Activated CD4-positive, alpha-beta T cell treated with anti-CD3 and anti-CD28 coated beads for 4 hours (primary cell): ENCODE data around the gene BAHCC1.

Experiments used
- DNase-seq, 2 donors: peaks; one replicate each; pipeline ENCODE4 v3.0.0-alpha.2; 2020

The BAHCC1 gene

GRCh38 chr17:81398832-81399411 lies 3.7 kb downstream of the BAHCC1 start:
- no peak for DNase-seq

DNA sequence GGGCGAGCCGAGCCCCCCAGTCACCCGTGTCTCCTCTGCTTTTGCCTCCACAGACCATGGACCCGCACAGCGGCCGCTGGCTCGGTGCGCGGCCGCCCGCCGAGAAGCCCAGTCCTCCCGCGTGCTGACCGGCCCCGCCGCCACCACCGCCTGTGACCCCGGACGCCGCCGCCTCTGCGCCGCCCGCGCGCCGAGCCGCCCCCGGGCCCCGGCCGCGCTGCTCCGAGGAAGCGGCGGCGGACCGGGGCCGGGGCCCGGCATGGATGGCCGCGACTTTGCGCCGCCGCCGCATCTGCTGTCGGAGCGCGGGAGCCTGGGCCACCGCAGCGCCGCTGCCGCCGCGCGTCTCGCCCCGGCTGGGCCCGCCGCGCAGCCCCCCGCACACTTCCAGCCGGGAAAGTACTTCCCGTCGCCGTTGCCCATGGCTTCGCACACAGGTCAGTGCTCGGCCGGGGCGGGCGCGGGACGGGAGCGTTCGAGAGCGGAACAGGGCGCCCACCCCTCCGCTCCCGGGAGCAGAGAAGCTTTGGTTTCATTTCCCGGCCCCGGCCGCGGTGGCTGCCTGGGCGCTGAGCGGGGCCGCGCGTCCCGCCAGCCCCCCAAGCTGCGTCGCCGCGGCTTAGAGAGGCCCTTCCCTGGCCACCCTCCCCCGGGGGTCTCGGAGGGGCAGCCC lies 4.4 kb downstream of the BAHCC1 start:
- no peak for DNase-seq

DNA sequence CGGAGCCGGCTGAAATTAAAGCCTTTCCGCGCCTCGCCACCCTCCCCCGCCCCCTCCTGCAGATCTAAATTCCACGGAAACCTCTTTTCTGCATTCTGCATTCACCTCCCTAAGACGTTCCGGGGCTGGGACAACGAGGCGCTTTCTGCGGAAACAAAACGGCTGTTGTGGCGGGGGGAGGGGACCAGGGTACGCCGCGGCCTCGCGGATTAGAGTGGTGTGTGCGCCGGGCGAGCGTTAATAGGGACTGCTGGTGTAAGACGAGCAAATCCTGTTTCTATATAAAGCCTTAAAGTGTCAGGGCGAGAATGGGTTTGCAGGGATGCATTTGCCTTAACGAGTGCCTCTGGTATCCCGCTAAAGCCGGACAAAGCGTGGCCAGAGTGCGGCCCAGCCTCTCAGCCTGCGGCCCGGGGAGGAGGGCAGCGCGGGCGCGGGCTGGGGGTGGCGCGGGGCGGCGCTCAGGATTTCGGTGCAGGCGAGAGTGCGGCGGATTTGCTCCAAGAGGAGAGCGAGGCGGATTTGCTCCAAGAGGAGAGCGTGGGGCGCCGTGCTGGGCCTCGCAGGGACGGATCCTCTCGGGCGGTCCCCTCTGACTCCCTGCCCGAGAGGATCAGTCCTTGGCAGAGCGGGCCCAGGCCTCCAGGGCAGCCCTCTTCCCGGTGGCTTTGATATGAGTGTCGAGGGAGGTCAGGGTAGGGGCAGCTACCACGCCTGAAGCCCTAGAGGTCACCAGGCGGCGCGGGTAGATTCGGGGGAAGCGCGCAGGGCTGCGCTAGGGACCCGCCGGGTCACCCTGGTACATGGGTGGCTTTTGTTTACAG lies 5.1 kb downstream of the BAHCC1 start:
- no peak for DNase-seq

DNA sequence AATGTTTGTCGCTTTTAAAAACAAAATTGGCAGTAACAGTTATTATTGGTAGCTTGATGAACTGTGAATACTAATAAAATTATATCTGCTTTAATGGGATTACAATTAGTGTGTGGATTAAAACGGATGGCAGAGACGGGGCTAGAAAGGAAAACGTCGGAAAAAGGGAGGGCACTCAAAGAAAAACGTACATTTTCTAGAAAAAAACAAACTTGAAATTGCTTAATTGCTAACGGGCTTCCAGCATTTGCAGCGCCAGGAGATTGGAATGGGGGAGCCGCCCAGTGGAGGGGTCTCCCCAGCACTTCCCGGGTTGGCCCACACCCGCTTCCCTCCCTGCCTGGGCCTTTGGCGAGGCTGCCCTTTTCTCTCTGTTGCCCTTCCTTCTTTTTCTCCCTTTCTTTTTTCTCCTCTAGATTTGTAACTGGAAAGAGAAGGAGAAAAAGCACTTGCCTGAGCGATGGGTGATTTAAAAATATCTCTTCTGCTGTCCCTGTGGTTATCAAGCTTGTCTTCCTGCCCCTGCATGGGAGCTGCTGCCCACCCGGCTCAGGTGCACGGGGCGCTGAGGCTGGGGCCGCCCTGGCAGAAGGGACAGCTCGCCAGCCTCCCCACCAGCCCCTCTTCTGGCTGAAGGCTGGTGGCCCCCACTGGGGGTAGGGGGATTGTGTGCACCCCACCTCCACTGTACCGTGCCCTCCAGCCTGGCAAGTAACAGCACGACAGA lies 5.9 kb downstream of the BAHCC1 start:
- no peak for DNase-seq

DNA sequence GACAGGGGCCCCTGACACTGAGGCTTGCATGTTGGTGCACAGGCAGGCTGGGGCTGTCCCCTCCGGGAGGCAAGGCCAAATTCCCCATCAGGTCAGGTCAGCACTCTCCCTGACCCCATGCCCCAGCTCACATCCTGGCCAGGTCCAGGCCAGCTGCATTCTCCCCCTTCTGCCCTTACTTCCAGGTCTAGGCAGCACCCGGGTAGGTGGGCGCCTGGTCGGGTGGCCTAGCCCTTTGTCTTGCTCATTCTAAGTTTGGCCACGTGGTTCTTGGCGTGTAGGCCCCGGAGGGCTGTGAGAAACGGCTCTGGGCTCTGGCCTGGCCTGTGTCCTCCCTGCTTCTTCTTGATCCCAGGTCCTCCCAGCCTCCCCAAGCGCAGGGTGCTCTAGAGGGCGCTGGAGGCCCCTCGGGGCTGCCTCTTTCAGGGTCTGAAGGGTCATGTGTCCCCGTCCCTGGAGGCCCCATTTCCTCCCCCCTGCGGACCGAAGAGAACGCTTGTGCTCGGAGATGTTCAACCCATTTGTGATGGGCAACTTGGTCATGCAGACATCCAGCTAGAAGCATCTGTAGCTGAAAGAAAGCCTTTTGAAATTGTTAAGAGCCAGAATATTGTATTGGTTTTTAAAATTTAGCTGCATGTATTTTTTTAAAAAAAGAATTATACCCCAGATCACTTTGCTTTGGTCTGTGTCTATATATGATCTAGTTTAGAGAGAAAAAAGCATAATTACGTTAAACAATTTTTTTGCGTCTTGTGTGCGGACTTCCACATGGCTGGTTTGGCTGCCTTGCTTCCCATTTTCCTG lies 6.7 kb downstream of the BAHCC1 start:
- DNase-seq, result no peak

GRCh38 chr17:81402530-81402941 lies 7.3 kb downstream of the BAHCC1 start:
- no peak for DNase-seq

DNA sequence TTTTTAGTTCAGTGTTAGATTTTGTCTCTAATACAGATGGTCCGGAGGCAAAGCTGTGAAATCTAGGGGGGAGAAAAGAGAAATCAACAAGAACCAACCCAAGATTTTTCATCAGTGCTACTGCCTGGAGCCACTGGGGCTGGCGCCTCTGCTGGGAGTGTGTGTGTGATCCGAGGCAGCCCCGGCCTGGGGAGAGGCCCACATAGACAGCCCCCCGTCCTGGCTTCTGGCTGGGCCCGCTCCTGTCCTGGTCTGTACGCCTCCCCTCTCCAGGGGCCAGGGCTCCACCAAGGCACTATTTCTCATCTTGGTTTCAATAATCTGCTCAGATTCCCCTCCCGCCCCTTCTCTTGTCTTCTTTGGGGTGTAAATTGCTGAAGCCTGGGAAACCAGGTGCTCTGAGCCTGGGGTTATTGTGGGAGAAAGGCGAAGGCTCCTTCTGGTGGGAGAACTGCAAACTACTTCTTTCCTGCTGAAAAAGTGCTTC lies 7.8 kb downstream of the BAHCC1 start:
- DNase-seq, result no peak

GRCh38 chr17:81403671-81404534 lies 8.6 kb downstream of the BAHCC1 start:
- no peak for DNase-seq

DNA sequence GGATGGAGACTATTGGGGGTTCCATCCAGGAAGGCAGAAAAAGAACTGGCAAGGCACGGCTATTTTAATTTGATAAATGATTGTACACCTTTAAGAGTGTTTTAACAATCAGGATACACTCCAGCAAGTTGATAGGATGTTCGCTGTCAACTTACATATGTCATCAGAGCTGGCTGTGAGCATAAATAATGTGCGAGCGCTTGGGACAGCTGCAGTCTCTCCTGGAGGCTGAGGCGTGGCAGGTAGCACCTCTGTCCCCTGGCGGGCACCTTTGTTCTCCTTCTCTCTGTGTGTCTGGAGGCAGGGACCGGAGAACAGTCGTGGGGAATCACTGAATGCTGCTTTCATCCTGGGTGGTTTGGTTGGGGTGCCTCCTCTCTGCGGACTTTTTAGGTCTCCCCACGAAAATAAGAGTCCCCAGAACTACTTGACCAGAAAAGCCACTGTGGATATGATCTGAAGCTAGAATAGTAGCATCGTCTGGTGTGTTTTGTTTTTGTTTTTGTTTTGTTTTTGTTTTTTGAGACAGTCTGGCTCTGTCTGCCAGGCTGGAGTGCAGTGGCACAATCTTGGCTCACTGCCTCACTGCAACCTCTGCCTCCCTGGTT lies 9.4 kb downstream of the BAHCC1 start:
- no peak for DNase-seq

GRCh38 chr17:81405411-81405872 lies 10.2 kb downstream of the BAHCC1 start:
- no peak for DNase-seq

- DNase-seq, result no peak
These were observed 11.1 kb downstream of the BAHCC1 start for GRCh38 chr17:81406117-81406953.

- no peak for DNase-seq
These were observed 12.8 kb downstream of the BAHCC1 start for GRCh38 chr17:81408049-81408448.

DNA sequence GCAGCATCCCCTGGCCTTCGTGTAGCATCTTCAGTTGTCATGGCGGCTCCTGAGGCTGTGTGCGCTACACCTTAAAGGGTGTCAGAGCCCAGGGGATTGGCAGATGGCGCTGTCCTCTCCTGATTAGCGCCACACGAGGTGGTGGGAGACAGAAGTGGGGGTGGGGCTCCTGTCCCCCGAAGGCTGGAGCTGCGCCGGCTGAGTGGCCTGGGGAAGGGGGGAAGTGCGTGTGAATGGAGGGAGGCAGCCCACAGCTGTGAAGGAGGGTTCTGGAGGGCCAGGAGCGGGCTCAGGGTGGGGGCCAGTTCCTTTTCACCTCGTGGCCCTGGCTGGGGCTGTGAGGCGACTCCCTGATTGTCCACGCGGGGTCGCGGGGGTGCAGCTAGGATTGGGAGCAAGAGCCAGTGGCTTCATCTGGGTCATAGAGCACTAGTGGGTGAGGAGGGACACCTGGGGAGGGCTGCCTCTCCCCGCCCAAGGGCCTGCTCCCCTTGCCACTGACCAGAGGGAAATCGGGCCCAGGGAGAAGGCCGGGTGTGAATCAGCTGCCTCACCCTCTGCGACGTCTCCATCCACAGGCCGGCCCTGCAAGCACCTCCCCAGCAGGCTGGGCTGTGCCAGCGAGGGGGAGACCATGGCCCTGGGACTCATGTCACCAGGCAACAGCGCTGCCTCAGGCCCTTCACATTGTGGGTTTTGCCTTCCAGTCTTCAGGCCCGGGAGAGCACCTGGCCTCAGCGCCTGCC lies 14.1 kb downstream of the BAHCC1 start:
- DNase-seq, result no peak

DNA sequence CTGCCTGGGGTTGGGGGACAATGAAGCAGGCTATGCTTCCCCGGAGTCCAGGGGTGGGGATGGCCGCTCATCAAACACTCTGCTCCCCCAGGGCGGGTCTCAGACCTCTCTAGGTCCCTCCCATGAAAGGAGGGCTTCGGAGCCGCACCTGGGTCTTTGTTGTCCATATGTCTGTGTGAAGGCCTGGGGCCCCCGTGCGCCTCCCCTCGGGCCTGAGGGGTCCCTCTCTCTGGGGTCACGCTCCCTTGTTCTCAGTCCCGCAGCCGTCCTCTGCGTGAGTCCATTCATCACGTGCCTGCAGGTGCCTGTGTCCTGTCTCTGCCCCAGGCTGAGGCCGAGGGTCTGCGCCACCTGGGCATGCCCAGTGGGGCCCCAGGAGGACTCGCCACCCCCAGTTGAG lies 15.6 kb downstream of the BAHCC1 start:
- no peak for DNase-seq

GRCh38 chr17:81411305-81411704 lies 16.0 kb downstream of the BAHCC1 start:
- DNase-seq, result no peak

- DNase-seq, result peak; percentile 58 to 75
These were observed 17.3 kb downstream of the BAHCC1 start for GRCh38 chr17:81412490-81413093.

DNA sequence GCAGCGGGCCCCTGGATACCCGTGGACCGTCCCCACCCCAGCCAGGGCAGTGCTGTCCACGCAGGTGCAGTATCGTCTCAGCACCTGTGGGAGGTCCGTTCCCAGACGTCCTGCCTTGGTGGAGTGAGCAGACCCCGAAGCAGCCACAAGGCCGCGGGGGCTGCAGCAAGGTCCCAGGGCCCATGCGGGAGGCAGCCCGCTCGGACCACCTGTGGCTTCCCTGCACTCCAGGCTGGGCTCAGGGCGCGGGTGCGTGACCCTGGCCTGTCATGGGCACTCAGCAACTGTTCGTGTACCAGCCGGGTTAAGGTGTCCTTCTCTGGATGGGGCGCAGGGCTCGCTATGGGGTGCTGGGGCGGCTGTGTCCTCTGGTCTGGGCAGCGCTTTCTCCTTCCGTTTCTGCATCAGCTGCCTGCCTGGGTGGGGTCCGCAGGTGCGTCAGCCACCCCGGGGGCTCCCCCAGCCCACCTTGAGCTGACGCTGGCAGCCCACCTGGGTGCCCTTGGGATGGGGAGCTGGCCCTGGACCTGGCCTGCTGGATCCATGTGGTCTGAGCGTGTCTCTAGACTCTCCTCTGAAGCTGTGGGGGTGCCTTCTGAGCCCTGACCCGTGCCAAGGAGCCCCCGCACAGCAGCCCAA lies 18.4 kb downstream of the BAHCC1 start:
- DNase-seq, result no peak
